K562 (cell line): ENCODE measurements around the gene GUCA1A. TPM values are rescaled to one million over a fixed set of nuclear protein-coding genes. Genes with fewer than 3 reads are reported as not detected.
A peak's percentile ranks its signal among the peaks of the same experiment; 100 is the strongest.

Experiments used
- FIP1L1 ChIP-seq: fragments of 200-400 bp; formaldehyde crosslinking; IDR thresholded peaks from 2 replicates; pipeline ENCODE4 v1.6.1; 2018; ENCODE audit warnings: mild to moderate bottlenecking, low read depth, low read length; ENCODE audit not compliant: poor library complexity, severe bottlenecking
- HDAC3 ChIP-seq: fragments of 450-650 bp; IDR thresholded peaks from 2 replicates; pipeline ENCODE4 v1.6.1; 2018; ENCODE audit warnings: borderline replicate concordance, mild to moderate bottlenecking, moderate library complexity; ENCODE audit not compliant: partially characterized antibody
- KLF6 ChIP-seq: fragments of 250-450 bp; sonication (Bioruptor Pico); IDR thresholded peaks from 2 replicates; pipeline ENCODE4 v1.4.0; 2020; ENCODE audit warnings: mild to moderate bottlenecking, moderate library complexity, borderline replicate concordance
- MCM2 ChIP-seq: fragments of 450-650 bp; IDR thresholded peaks from 2 replicates; pipeline ENCODE4 v1.6.1; 2017; ENCODE audit warnings: low read depth, mild to moderate bottlenecking
- NFE2 ChIP-seq: IDR thresholded peaks from 2 replicates; pipeline ENCODE4 v1.6.1; 2014; ENCODE audit warnings: antibody characterized with exemption, low read depth
- NFE2L1 ChIP-seq: fragments of 450-650 bp; IDR thresholded peaks from 2 replicates; pipeline ENCODE4 v1.6.1; 2016; ENCODE audit warnings: missing genetic modification characterization, low read depth, mild to moderate bottlenecking, missing compliant biosample characterization, moderate library complexity, borderline replicate concordance
- RBM25 ChIP-seq: fragments of 200-400 bp; formaldehyde crosslinking; IDR thresholded peaks from 2 replicates; pipeline ENCODE4 v1.6.1; 2018; ENCODE audit warnings: low read length, low read depth, moderate library complexity; ENCODE audit not compliant: severe bottlenecking
- SMARCA5 ChIP-seq: fragments of 450-650 bp; IDR thresholded peaks from 2 replicates; pipeline ENCODE4 v1.6.1; 2016
- TAF1 ChIP-seq: IDR thresholded peaks from 2 replicates; pipeline ENCODE4 v1.6.1; 2011; ENCODE audit warnings: mild to moderate bottlenecking, low read length, moderate library complexity; ENCODE audit not compliant: insufficient read depth, control insufficient read depth, severe bottlenecking; ENCODE audit errors: extremely low read depth
- polyA plus RNA-seq, 8 experiments: library from polyadenylated mRNA; depleted of rRNA in 4 of 8; stranded (reverse) in 5 of 8; unstranded in 3 of 8; fragments of >200 nt; fragmentation: Nextera tagmentation in 2 of 8; fragmentation: Illumina TruSeq in 1 of 8; extraction: Ambion mirVana in 2 of 8; extraction: Trizol in 1 of 8; gene quantifications; 2 replicates each; pipeline versions ENCODE4 v1.2.1 to v1.2.3, GENCODE V29; 2011 to 2014; ENCODE audit warnings: inconsistent platforms in 1 of 8, missing spikeins in 1 of 8
- total RNA-seq, 7 experiments: library from RNA; depleted of rRNA in 6 of 7; stranded (reverse); fragments of >200 nt in 6 of 7; fragmentation: Illumina TruSeq in 2 of 7; extraction: Trizol in 2 of 7; gene quantifications; 2 replicates each; pipeline versions ENCODE4 v1.2.1 to v1.2.3, GENCODE V29; 2011 to 2021; ENCODE audit warnings: low replicate concordance in 1 of 7
- TF ChIP-seq, protein P1 (sequence below): sonication (generic); formaldehyde crosslinking; IDR thresholded peaks from 2 replicates; pipeline ENCODE4 v1.8.0; 2022; ENCODE audit warnings: missing genetic modification reagents, mild to moderate bottlenecking, moderate library complexity, borderline replicate concordance
- TF ChIP-seq, protein P2 (sequence below): fragments of 450-650 bp; formaldehyde crosslinking; IDR thresholded peaks from 2 replicates; pipeline ENCODE4 v1.4.0; 2022; ENCODE audit warnings: missing genetic modification characterization
- TF ChIP-seq, protein P3 (sequence below): fragments of 250-450 bp; sonication (Bioruptor Pico); IDR thresholded peaks from 2 replicates; pipeline ENCODE4 v1.4.0; 2020; ENCODE audit warnings: mild to moderate bottlenecking, moderate library complexity
- TF ChIP-seq, protein P4 (sequence below): fragments of 200-600 bp; sonication (generic); IDR thresholded peaks from one replicate; pipeline ENCODE4 v1.6.1; 2012; ENCODE audit warnings: mild to moderate bottlenecking, low read depth, low read length, inconsistent platforms

Gene GUCA1A
- total and polyA plus RNA-seq, 9 of the 15 experiments (the other 6 are each of a cell fraction or from before 2014, with no cell fraction given) = not detected

DNA sequence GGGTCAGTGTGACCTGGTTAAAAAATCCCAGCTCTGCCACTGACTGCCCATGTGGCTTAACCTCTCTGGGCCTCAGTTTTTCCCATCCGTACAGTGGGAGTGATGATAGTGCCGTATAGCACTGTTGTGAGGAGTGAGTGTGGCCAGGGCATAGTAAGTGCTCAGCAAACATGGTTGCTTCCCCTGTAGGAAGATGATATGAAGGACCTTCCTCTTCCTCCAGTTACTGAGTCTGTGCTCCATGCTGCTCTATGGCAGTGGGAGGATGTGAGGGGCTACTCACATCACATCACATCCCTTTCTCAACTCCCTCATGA lies 43.8 kb upstream of the GUCA1A start (continued):
- TF ChIP-seq, protein P1, sequence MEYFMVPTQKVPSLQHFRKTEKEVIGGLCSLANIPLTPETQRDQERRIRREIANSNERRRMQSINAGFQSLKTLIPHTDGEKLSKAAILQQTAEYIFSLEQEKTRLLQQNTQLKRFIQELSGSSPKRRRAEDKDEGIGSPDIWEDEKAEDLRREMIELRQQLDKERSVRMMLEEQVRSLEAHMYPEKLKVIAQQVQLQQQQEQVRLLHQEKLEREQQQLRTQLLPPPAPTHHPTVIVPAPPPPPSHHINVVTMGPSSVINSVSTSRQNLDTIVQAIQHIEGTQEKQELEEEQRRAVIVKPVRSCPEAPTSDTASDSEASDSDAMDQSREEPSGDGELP (CRISPR knock-in tag) = peak; percentile 14; the same call in 1 of the 2 replicates
- TF ChIP-seq TAF1 = no peak
- TF ChIP-seq, protein P2, sequence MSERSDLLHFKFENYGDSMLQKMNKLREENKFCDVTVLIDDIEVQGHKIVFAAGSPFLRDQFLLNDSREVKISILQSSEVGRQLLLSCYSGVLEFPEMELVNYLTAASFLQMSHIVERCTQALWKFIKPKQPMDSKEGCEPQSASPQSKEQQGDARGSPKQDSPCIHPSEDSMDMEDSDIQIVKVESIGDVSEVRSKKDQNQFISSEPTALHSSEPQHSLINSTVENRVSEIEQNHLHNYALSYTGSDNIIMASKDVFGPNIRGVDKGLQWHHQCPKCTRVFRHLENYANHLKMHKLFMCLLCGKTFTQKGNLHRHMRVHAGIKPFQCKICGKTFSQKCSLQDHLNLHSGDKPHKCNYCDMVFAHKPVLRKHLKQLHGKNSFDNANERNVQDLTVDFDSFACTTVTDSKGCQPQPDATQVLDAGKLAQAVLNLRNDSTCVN (CRISPR knock-in tag) = no peak
- 0 out of 2 replicates have a peak, but pooled peaks have one; percentile 31 for TF ChIP-seq SMARCA5
- TF ChIP-seq, protein P3, sequence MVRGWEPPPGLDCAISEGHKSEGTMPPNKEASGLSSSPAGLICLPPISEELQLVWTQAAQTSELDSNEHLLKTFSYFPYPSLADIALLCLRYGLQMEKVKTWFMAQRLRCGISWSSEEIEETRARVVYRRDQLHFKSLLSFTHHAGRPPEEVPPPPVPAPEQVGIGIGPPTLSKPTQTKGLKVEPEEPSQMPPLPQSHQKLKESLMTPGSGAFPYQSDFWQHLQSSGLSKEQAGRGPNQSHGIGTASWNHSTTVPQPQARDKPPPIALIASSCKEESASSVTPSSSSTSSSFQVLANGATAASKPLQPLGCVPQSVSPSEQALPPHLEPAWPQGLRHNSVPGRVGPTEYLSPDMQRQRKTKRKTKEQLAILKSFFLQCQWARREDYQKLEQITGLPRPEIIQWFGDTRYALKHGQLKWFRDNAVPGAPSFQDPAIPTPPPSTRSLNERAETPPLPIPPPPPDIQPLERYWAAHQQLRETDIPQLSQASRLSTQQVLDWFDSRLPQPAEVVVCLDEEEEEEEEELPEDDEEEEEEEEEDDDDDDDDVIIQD = no peak
- no peak for TF ChIP-seq HDAC3
- no peak for TF ChIP-seq KLF6 (CRISPR knock-in tag)
- TF ChIP-seq NFE2L1 (tag) = no peak
- TF ChIP-seq MCM2 = no peak
- TF ChIP-seq RBM25 = peak; percentile 24
- TF ChIP-seq, protein P4, sequence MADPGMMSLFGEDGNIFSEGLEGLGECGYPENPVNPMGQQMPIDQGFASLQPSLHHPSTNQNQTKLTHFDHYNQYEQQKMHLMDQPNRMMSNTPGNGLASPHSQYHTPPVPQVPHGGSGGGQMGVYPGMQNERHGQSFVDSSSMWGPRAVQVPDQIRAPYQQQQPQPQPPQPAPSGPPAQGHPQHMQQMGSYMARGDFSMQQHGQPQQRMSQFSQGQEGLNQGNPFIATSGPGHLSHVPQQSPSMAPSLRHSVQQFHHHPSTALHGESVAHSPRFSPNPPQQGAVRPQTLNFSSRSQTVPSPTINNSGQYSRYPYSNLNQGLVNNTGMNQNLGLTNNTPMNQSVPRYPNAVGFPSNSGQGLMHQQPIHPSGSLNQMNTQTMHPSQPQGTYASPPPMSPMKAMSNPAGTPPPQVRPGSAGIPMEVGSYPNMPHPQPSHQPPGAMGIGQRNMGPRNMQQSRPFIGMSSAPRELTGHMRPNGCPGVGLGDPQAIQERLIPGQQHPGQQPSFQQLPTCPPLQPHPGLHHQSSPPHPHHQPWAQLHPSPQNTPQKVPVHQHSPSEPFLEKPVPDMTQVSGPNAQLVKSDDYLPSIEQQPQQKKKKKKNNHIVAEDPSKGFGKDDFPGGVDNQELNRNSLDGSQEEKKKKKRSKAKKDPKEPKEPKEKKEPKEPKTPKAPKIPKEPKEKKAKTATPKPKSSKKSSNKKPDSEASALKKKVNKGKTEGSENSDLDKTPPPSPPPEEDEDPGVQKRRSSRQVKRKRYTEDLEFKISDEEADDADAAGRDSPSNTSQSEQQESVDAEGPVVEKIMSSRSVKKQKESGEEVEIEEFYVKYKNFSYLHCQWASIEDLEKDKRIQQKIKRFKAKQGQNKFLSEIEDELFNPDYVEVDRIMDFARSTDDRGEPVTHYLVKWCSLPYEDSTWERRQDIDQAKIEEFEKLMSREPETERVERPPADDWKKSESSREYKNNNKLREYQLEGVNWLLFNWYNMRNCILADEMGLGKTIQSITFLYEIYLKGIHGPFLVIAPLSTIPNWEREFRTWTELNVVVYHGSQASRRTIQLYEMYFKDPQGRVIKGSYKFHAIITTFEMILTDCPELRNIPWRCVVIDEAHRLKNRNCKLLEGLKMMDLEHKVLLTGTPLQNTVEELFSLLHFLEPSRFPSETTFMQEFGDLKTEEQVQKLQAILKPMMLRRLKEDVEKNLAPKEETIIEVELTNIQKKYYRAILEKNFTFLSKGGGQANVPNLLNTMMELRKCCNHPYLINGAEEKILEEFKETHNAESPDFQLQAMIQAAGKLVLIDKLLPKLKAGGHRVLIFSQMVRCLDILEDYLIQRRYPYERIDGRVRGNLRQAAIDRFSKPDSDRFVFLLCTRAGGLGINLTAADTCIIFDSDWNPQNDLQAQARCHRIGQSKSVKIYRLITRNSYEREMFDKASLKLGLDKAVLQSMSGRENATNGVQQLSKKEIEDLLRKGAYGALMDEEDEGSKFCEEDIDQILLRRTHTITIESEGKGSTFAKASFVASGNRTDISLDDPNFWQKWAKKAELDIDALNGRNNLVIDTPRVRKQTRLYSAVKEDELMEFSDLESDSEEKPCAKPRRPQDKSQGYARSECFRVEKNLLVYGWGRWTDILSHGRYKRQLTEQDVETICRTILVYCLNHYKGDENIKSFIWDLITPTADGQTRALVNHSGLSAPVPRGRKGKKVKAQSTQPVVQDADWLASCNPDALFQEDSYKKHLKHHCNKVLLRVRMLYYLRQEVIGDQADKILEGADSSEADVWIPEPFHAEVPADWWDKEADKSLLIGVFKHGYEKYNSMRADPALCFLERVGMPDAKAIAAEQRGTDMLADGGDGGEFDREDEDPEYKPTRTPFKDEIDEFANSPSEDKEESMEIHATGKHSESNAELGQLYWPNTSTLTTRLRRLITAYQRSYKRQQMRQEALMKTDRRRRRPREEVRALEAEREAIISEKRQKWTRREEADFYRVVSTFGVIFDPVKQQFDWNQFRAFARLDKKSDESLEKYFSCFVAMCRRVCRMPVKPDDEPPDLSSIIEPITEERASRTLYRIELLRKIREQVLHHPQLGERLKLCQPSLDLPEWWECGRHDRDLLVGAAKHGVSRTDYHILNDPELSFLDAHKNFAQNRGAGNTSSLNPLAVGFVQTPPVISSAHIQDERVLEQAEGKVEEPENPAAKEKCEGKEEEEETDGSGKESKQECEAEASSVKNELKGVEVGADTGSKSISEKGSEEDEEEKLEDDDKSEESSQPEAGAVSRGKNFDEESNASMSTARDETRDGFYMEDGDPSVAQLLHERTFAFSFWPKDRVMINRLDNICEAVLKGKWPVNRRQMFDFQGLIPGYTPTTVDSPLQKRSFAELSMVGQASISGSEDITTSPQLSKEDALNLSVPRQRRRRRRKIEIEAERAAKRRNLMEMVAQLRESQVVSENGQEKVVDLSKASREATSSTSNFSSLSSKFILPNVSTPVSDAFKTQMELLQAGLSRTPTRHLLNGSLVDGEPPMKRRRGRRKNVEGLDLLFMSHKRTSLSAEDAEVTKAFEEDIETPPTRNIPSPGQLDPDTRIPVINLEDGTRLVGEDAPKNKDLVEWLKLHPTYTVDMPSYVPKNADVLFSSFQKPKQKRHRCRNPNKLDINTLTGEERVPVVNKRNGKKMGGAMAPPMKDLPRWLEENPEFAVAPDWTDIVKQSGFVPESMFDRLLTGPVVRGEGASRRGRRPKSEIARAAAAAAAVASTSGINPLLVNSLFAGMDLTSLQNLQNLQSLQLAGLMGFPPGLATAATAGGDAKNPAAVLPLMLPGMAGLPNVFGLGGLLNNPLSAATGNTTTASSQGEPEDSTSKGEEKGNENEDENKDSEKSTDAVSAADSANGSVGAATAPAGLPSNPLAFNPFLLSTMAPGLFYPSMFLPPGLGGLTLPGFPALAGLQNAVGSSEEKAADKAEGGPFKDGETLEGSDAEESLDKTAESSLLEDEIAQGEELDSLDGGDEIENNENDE = no peak
- no peak for TF ChIP-seq NFE2
- TF ChIP-seq FIP1L1 = no peak
